SU-DHL-6 (cell line): ENCODE measurements around the gene ADA.
"Not testable (repeated sequence)": the region's sequence is repeated elsewhere in the genome, so short reads cannot be mapped to it uniquely, and the experiment has no call there.

Source experiments
- H2AFZ ChIP-seq: fragments of 200-600 bp; sonication (generic); 2 replicates; pipeline ENCODE4 v1.6.1; 2014; ENCODE audit warnings: low read depth, mild to moderate bottlenecking, moderate library complexity, mixed read lengths, antibody characterized with exemption, low read length; ENCODE audit not compliant: severe bottlenecking
- H3F3A ChIP-seq: fragments of 200-600 bp; shearing (Covaris generic); 2 replicates; pipeline ENCODE4 v1.6.0; 2016; ENCODE audit warnings: antibody characterized with exemption, mild to moderate bottlenecking; ENCODE audit not compliant: insufficient read depth
- H3K27ac ChIP-seq: fragments of 200-600 bp; sonication (generic); 2 replicates; pipeline ENCODE4 v1.5.1; 2016; ENCODE audit warnings: low read depth, mild to moderate bottlenecking, low read length, moderate library complexity, mixed read lengths
- H3K27me3 ChIP-seq: fragments of 200-600 bp; sonication (generic), shearing (Covaris generic); 2 replicates; pipeline ENCODE4 v1.6.0; 2014; ENCODE audit warnings: mild to moderate bottlenecking, low read length
- H3K36me3 ChIP-seq: fragments of 200-600 bp; sonication (generic); 2 replicates; pipeline ENCODE4 v1.6.1; 2014; ENCODE audit warnings: mild to moderate bottlenecking, low read length, mixed read lengths
- H3K4me2 ChIP-seq: fragments of 300-600, 200-600 bp; shearing (Covaris generic), sonication (generic); 2 replicates; pipeline ENCODE4 v1.6.0; 2014; ENCODE audit warnings: low read length, low read depth, mild to moderate bottlenecking; ENCODE audit not compliant: poor library complexity, severe bottlenecking
- H3K4me3 ChIP-seq: fragments of 200-600 bp; sonication (generic); 2 replicates; pipeline ENCODE4 v1.5.1; 2014; ENCODE audit warnings: antibody characterized with exemption, low read length, mild to moderate bottlenecking, mixed read lengths; ENCODE audit not compliant: insufficient read depth, poor library complexity, severe bottlenecking
- H3K79me2 ChIP-seq: fragments of 200-600 bp; sonication (generic); 2 replicates; pipeline ENCODE4 v1.6.1; 2014; ENCODE audit warnings: mild to moderate bottlenecking, low read length, moderate library complexity; ENCODE audit not compliant: insufficient read depth
- H3K9ac ChIP-seq: fragments of 200-600 bp; sonication (generic); 2 replicates; pipeline ENCODE4 v1.7.0; 2014; ENCODE audit warnings: mild to moderate bottlenecking, low read length
- H3K9me2 ChIP-seq: fragments of 200-600 bp; sonication (generic); replicated peaks from 2 replicates; pipeline ENCODE4 v1.6.1; 2014; ENCODE audit warnings: low read length; ENCODE audit not compliant: insufficient read depth
- H3K9me3 ChIP-seq: fragments of 200-600 bp; sonication (generic); 2 replicates; pipeline ENCODE4 v1.6.1; 2014; ENCODE audit warnings: low read length, mixed read lengths; ENCODE audit not compliant: insufficient read depth
- H4K20me1 ChIP-seq: fragments of 200-600 bp; sonication (generic); 2 replicates; pipeline ENCODE4 v1.6.1; 2014; ENCODE audit warnings: low read depth, mild to moderate bottlenecking, antibody characterized with exemption, low read length, moderate library complexity, mixed read lengths
- EZH2phosphoT487 ChIP-seq: fragments of 200-600 bp; sonication (generic), shearing (Covaris generic); conservative IDR thresholded peaks from 2 replicates; pipeline ENCODE4 v1.6.1; 2018; ENCODE audit warnings: mild to moderate bottlenecking, antibody characterized with exemption, low read length, moderate library complexity, mixed read lengths
- TF ChIP-seq, protein P1 (sequence below): fragments of 200-600 bp; sonication (generic); IDR thresholded peaks from one replicate; pipeline ENCODE4 v1.5.1; 2017; ENCODE audit warnings: antibody characterized with exemption, mild to moderate bottlenecking, low read length, moderate library complexity; ENCODE audit not compliant: insufficient read depth, poor library complexity, severe bottlenecking

Gene ADA

DNA sequence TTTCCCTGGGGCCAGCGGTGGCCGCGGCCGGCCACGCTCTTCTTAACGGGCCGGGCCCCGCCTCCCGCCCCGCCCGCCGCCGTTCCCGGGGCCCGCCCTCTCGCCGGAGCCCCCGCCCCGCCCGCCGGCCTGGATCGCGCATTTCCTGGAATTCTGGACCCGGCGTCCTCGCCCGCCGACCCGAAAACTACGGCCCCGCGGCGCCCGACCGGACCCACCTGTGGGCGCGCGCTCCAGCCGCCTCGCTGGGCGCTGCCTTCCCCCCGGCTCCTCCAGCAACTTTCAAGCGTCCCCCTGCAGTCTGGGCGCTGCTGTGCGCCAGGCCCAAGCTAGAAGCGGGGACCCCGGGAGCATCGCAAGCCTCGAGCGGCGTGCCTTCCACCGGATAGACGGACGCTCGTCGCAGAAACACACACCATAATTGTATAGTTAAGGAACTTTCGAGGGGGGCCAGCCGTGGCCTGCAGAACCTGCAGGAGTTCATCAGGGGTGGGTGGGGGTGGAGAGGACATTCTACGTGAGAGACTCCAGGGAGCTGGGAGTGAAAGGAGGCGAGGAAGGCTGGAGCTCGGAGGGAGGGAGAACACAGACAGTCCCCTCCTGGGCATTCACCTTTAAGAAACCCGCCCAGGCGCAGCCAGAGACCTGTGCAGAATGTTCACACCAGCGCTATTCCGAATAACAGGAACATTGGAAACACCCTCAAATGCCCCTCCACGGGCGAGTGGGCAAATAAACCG lies at the start of gene ADA:
ADA (minus strand) TSS at position 16 of the 740 bp plus-strand sequence. CDS start 92 bp downstream, outside the sequence.
- Histone ChIP-seq H3K4me2 (peak within 1 kb of the TSS; percentile 87), H3K9ac (peak within 1 kb of the TSS; percentile 86), H2AFZ (peak within 1 kb of the TSS; percentile 87), H3K4me3 (peak within 1 kb of the TSS; percentile 87), H3K27ac (peak within 1 kb of the TSS; percentile 93), H3K36me3 (no peaks in the 10 kb centered on the region), H3K9me3 (no peaks in the 10 kb centered on the region), H4K20me1 (no peaks in the 10 kb centered on the region), H3F3A (peaks cover 21% of the 10 kb centered on the region), H3K79me2 (peaks cover 25% of the 10 kb centered on the region), H3K9me2 (no peaks in the 10 kb centered on the region), H3K27me3 (no peaks in the 10 kb centered on the region)
- no peak for TF ChIP-seq EZH2phosphoT487
- TF ChIP-seq, protein P1, sequence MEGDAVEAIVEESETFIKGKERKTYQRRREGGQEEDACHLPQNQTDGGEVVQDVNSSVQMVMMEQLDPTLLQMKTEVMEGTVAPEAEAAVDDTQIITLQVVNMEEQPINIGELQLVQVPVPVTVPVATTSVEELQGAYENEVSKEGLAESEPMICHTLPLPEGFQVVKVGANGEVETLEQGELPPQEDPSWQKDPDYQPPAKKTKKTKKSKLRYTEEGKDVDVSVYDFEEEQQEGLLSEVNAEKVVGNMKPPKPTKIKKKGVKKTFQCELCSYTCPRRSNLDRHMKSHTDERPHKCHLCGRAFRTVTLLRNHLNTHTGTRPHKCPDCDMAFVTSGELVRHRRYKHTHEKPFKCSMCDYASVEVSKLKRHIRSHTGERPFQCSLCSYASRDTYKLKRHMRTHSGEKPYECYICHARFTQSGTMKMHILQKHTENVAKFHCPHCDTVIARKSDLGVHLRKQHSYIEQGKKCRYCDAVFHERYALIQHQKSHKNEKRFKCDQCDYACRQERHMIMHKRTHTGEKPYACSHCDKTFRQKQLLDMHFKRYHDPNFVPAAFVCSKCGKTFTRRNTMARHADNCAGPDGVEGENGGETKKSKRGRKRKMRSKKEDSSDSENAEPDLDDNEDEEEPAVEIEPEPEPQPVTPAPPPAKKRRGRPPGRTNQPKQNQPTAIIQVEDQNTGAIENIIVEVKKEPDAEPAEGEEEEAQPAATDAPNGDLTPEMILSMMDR, result no peak

DNA sequence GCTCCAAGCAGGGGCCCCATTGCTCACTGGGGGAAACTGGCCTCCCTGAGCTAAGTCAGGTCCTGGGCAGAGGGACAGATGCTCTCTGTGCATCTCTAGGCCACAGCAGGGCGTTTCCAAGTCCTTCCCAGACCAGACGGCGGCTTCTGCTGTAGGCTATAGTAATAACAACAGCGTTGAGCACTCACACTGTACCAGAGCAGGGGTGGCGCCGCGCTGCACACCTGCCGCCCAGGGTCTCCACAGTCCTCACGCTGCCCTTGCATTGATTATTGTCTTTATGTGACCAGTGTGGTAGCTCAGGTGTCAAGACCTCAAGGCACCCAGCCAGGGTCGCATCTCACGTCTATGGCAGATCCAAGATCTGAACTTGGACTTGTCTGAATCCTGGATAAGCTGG lies 48.8 kb upstream of the ADA start:
- Histone ChIP-seq H3K36me3 (no peaks in the 10 kb centered on the region), H3K27me3 (no peaks in the 10 kb centered on the region), H3K9me3 (no peaks in the 10 kb centered on the region), H3F3A (no peaks in the 10 kb centered on the region), H3K9me2 (no peaks in the 10 kb centered on the region), H4K20me1 (no peaks in the 10 kb centered on the region), H3K27ac (no peak overlapping the region), H3K4me2 (no peak overlapping the region), H3K9ac (no peak overlapping the region), H2AFZ (no peak overlapping the region), H3K4me3 (no peak overlapping the region), H3K79me2 (no peaks in the 10 kb centered on the region)
- no peak for TF ChIP-seq EZH2phosphoT487
- TF ChIP-seq, protein P1, result no peak

DNA sequence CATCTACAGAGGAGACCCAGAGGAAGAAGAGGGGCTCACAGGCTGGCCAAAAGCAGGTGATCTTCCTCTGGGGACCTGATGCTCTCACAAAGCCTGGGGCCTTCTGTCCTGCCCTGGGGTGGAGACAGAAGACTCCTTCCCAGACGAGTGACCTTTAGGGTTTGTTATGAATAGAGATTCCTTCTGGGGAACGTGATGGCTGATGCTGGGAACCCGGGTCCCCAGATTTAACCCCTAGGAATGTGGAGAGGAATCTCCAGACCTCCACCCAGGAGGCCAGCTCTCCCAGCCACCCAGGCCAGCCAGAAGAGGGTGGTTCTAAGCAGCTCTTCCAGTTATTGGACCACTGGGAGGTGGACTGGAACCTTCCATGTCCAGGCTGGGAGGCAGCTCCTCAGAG lies 46.9 kb upstream of the ADA start:
- no peaks in the 10 kb centered on the region for H3K36me3 ChIP-seq
- H3K4me2 ChIP-seq, result no peak overlapping the region
- no peak overlapping the region for H3K9ac ChIP-seq
- no peaks in the 10 kb centered on the region for H4K20me1 ChIP-seq
- no peaks in the 10 kb centered on the region for H3K9me3 ChIP-seq
- H3K4me3 ChIP-seq, result no peak overlapping the region
- H3K9me2 ChIP-seq, result no peaks in the 10 kb centered on the region
- no peak overlapping the region for H2AFZ ChIP-seq
- H3K27me3 ChIP-seq, result no peaks in the 10 kb centered on the region
- H3F3A ChIP-seq, result no peaks in the 10 kb centered on the region
- no peak overlapping the region for H3K27ac ChIP-seq
- no peak for TF ChIP-seq EZH2phosphoT487
- TF ChIP-seq, protein P1, result no peak
- H3K79me2 ChIP-seq, result no peaks in the 10 kb centered on the region

DNA sequence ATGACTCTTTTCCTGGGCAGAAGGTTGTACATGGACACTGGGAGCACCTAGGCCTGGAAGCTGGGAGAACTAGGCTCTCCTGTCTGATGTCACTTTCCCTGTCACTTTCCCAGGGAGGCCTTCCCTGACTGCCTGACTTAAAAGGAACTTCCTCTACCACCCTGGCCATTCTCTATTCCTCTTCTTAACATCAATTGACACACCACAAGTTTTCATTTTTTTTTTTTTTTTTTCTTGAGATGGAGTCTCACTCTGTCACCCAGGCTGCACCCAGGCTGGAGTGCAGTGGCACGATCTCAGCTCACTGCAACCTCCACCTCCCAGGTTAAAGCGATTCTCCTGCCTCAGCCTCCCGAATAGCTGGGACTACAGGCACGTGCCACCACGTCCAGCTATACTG lies 45.5 kb upstream of the ADA start:
- not testable (repeated sequence) for H4K20me1 ChIP-seq, H2AFZ ChIP-seq, H3K9me3 ChIP-seq, H3K4me2 ChIP-seq, H3K4me3 ChIP-seq, H3K9ac ChIP-seq, H3K27me3 ChIP-seq, H3K79me2 ChIP-seq, H3K36me3 ChIP-seq, H3F3A ChIP-seq, H3K9me2 ChIP-seq, H3K27ac ChIP-seq
